NCI-H82 treated with DMSO at 0.1 percent for 48 hours (cell line): ENCODE results near the gene GREB1.
"Not testable (repeated sequence)": the region's sequence is repeated elsewhere in the genome, so short reads cannot be mapped to it uniquely, and the experiment has no call there.

Experiments
- DNase-seq: peaks from one replicate; lab custom pipeline; 2025; ENCODE audit not compliant: unreplicated experiment; lab: John Stamatoyannopoulos, UW

Gene GREB1

DNA sequence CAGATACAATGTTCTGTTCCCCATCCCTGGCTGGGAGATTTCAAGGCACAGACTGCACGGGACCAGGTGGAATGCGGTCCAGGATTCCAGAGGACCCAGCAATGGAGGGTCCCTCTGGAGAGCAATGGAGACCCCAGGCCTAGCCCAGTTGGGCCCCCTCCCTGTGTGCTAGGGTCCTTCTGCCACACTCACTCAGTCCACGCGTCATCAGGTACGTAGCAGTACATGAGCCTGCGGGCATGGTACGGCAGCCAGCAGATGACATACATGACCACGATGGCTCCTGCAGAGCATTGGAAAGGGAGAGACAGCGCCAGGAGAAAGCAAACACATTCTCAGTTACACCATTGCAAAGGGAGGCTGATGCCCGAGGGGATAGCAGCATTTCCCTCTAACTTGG, 126.0 kb downstream of the GREB1 start:
- DNase-seq: no peak

DNA sequence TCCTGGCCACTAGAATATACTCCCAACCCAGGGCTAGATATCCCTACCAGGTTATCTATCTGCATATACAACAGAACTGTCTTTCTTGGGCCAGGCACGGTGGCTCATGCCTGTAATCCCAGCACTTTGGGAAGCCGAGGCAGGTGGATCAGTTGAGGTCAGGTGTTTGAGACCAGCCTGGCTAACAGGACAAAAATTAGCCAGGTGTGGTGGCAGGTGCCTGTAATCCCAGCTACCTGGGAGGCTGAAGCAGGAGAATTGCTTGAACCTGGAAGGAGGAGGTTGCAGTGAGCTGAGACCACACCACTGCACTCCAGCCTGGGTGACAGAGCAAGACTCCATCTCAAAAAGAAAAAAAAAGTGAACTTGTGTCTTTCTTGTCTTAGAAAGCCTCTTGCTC, 126.6 kb downstream of the GREB1 start:
- not testable (repeated sequence) for DNase-seq

DNA sequence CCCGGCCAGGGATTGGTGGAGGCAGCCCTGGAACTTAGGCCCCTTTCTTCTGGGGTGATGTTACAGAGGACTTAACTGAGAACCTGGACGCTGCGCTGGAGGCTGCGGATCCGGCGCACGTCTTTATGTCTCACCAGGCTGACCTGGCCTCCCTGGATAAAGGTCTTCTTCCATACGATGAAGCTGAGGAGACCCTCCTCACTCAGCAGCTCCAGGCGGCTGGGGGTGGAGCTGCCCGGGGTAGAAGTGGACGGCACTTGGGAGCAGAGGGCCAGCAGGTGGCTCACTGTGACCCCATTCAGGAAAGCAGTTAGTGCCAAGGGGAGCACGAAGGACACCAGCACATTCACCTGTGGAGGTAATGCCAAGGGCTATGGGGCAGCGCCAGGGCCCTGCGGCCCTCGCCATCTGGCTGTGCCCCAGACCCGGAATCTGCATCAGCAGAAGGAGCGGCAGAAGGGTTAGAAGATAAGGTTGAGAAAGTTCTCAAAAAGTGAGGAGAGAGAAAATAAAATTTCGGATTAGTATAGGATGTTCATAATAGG, 128.1 kb downstream of the GREB1 start:
- DNase-seq: no peak

DNA sequence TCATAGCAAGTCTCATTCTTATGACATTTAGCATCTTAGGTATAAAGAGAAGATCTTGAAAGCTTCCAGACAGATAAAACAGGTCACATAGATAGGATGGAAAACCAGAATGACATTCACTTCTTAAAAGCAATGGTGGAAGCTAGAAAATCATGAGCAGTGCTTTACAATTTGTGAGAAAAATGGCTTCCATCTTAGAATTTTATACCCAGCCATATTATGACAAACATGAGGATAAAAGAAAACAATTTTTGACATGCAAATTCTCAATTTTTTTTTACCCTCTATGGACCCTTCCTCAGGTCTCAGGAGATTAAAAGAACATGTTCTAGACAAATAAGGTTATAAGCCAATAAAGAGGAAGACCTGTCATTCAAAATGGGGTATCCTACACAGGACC, 129.0 kb downstream of the GREB1 start:
- no peak for DNase-seq

DNA sequence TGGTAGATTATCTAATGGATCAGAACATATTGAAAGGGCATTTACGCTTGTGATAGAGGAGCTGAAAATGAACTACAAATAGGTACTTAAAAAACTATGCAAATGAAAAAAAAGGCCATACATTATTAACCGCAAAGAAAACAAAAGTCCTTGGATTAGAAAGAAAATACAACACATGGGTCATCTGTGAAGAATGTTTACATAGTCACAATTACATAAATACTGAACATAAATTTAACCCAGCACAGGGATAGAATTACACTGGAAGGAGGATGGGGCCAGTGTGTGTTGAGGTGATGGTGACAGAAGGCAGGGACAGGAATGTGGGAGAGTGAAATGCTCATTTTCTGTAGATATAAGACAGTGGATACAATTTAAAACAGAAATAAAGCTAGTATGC, 129.6 kb downstream of the GREB1 start:
- DNase-seq: no peak

DNA sequence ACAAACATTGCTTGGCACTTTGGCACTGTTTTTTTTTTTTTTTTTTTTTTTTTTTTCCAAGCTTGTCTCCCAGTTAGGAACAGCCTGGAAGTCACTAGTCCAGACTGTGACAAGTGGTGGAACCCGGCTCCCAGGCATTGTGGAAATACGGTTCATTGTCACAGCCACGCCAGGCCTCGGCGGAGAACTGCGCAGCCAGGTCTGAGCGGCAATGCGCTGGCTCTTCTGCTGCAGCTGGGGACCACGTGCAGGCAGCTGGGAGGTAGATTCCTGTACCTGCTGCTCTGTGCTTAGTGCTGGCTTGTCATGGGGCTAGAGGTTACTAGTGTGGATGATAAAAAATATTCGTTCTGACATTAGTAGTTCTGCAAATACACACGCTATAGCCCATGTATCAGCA, 131.2 kb downstream of the GREB1 start:
- DNase-seq: no peak

DNA sequence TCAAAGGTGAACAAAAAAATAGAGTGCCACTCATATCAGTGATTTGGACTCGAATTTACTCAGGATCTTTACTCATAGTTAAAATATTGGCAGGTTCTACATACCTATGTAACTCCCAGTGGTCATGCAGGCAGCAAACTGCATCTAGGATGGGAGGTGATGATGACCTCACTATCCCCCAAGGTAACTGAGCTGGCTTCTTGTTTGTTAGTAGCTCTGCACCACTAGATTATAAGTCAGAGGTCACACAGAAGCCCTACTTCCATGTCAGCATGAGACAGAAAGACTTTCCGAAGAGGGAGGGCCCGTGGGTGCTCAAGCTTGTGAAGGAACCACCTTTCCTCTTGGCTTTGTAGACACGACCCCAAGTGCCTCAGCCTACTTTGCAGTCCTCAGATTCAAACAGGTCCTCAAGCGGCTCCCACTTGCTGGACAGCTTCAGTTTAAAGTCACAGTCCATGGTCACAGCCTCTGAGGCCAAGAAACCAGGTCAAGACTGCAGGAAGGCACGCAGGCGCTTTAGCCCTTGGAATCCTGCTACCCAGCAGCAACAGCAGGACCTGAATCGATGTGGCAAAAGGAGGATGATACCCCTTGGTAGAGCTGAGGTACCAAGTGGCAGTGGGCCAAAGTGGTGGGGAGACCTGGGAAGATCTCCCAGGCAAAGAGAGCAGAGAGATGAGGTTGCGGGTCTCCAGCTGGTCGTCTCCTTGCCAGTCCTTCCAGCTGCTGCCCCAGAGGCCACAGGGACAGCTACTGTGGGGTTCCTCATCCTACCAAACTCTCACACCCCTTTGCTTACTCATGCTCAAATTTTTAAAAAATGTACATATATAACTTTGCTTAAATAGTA, 131.9 kb downstream of the GREB1 start:
- no peak for DNase-seq

DNA sequence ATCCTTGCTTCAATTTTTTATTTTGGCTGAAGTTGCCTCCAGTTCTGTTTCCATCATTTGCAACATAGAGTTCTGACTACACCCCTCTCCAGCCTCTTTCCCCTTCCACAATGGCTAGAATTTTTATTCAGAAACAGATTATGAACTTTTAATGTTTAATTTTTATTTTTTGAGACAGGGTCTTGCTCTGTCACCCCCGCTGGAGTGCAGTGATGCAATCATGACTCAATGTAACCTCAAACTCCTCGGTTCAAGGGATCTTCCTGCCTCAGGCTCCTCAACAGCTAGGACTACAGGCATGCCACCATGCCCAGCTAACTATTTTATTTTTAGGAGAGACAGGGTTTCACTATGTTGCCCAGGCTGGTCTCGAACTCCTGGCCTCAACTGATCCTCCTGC, 133.3 kb downstream of the GREB1 start:
- no peak for DNase-seq

DNA sequence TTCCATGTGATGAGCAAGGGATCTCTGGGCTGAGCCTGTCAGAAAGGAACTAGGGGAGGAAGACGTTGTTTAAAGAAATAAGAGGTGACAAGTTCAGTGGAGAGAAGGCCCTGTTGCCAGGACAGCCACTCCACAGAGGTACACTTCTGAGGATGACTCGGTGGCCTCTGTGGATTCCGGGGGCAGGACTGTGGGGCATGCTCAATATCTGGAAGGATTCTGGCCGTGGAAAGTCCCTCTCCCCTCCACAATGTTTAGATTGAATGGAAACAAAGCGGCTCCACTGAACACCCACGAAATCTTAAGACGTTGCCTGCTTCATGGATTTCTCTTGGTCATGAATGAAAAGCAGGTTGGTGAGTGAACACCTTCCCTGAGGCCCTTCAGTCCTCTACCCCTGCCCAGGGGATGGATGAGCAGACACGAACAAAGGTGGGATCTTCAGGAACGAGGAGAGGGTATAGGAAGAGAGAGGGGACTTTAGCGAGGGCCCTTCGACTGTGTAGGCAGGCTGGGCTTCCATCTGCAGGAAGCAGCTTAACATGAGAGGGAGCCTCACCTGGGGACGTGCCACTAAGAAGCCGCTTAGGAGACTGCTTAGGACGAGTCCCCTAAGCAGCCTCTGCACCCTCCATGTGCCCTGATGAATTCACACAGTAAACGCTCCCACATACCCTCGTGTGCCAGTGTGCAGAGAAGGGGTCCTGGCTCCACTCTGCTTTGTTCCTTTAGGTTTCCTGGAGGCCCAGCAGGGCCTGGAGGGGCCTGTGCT, 134.2 kb downstream of the GREB1 start:
- DNase-seq: no peak

DNA sequence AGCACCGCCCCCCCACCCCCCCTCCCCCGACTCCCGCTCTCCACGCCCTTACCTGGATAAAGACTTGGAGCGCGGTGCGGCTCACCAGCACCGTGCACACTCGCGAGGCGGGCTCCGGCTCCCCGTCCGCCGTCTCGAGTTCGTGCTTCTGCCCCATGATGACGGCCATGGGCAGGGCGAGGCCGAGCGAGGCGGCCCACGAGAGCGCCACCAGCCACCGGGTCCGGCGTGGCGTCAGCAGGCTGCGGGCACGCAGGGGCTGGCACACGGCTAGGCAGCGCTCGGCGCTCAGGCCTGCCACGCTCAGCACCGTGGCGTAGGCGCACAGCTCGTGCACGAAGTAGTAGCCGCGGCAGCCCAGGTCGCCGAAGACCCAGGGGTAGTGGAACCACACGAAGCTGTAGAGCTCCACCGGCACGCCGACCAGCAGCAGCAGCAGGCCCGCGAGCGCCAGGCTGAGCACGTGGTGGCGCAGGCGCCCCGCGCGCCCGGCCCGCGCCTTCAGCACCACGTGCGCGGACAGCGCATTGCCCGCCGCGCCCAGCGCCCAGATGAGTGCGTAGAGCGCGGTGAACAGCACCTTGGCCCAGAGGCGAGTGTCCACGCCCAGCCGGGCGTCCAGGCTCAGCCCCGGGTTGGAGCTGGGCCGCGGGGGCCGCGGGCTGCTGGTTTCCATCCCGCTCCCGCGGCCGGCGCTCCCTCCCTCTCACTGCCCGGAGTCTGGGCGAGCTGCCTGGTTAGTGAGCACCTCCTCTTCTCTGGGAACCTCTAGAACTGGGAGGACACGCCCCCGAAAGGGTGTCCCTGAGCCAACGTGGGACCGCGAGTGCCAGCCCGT, 135.8 kb downstream of the GREB1 start, which contains the start of gene NTSR2:
TSS of gene NTSR2 (minus strand) at position 742 of the 838 bp plus-strand sequence. CDS start at position 676, 66 bp downstream.
- no peak for DNase-seq

DNA sequence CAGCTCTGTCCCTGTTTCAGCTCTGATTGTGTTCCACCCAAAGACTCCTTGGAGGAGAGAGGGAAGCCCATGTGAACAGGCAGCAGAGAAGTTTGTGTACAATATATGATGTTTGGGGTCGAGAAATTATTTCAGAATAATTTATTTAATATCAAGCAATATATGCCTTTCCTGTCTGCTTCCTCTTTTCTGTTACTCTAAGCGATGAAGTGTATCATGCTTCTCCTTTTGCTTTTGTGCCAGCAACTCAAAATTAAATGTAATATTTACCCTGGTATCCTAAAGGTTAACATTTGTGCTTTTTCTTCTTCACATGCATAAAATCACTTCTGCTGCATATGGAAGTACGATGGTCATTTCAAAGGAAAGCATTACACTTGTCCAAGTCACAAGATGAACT, 138.6 kb downstream of the GREB1 start:
- no peak for DNase-seq

DNA sequence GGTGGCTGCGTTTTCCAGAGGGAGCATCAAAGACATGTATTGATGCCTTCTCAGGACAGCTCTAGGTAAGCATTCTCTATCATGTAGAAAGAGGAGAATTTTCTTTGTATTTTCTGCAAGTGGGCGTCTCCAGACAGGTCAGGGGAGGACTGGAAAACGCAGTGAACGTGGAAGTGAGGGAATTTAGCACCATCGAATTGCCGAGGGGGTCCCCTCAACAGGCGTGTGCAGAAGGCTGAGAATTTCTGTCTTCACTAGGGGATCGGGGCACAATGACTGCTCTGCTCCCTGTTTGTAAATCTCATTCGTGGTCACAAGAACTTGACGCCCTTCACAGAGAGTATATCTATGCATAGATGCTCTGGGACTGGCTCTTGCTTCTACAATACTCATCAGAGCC, 141.1 kb downstream of the GREB1 start:
- DNase-seq: no peak

DNA sequence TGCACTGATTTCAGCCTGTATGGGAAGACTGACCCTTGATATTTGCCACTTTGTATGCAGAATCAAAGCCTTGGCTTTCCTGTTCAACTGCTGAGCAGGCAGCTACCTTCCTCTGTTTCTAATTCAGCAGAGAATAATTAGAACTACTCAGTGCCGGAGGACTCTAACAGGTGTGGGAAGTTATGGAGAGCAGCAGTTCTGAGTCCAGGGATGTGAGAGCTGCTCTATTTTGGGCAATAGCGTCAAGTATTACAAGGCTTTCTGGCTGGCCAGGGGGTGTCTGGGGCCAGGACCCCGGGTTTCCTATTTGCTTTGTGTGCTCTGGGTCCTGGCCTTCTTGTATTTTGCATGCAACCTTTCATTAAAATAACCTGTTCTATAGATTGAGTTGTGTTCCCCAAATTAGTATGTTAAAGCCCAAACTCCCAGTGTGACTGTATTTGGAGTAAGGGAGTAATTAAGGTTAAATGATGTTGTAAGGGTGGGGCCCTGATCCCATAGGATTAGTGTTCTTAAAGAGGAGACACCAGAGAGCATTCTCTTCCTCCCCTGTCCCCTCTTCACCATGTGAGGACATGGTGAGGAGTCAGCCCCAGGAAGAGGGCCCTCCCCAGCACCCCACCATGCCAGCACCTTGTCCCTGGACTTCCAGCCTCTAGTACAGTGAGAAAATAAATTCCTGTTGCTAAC, 141.7 kb downstream of the GREB1 start:
- DNase-seq: no peak

DNA sequence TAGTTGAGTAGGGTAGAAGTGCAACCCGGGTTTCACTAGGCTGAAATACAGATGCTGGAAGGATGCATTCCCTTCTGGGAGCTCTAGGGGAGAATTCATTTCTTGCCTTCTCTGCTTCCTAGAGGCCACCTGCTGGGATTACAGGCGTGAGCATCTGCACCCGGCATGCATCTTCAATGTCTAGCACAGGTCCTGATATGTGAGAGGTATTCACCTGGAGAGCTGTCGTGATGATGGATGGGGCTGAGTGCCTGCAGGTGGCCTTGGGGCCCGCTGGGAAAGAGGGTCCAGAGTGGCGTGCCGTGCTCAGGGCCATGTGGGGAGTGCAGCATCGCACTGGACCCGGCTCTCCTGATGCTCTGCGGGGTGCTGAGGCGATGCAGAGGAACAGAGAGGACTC, 142.8 kb downstream of the GREB1 start:
- DNase-seq: no peak

DNA sequence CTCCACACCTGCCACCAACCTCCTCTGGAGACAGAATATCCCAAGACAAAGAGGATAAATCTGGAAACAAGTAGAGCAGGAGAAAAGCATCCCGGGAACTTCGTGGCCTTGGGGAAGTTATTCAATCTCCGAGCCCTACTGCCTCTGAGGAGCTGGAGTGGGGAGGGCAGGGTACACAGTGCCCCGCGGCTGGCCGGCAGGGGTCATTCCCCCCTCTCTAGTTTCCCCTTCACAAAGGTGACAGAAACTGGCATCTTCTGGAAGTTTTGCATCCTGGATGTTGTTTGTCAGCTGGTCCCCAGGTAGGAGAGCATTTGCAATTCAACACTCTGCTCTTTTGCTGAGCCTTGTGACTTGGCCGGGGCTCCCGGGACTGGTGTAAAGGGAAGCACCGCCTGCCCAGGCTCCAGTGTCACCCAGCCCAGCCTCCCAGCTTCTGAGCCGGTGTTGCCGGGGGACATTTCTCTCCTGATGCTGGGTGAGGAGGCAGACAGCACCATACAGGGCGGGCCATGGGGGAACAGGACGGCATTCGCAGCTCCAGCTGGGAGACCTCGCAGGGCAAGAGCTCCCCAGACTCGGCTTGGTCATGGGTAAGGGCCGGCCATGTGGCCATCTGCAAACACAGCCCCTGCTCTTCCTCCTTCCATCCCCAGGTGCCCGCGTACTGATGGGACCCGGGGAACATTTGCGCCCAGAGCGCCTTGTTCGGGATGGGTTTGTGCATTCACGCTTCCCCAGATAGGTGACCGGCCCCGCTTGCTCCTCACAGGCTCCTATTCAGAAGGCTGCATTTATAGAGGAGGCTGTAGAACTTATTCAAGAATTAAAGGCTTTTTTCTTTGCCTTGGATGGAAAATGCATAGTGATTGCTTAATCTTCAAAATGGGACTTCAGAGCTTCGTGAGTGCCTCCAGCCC, 143.6 kb downstream of the GREB1 start:
- DNase-seq: no peak

DNA sequence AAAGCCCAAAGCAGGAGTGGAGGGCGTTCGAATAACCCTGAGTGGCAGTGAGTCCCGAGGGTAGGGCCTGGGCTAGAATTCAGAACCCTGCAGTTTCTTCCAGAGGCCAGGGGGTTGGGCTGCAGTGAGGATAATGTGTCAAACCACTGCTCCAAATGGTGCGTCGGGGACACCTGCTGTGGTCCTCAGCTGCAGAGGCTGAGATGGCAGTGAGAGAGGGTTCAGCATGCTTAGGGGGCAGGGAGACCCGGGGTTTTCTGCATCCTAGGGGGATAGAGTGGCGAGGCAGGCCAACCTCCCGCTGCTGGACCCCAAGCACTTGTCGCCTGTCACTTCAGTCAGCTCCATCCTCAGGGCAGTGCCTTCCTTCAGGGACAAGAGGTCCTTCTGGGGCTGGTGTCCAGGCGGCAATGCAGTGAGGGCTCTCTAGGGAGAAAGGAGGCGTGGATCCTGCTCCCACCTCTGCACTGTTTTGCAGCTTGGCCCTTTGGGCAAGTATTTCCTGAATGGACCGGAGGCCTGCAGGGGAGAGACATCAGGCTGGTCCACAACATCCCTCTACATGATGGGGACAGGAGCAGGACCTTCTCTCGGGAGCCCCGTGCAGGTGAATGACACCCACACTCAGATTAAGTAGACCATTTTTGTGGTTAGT, 144.6 kb downstream of the GREB1 start:
- DNase-seq: no peak

DNA sequence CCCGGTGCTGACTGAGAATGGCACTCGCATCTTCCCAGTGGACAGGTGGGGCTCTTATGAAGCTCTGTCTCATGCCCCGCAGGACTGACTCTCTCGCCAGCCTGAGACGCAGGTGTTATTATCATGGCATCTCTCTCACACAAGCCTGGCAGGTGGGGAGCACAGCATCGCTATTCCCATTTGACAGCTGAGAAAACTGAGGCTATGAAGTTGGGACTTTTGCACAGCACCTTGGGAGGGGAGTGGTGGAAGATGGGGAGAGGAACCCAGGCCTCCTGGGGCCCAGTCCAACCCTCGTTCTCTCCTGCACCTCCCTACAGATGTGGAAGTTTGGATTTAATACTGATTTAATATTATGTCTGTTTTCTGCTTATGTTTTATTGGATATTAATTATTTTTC, 145.2 kb downstream of the GREB1 start:
- no peak for DNase-seq

DNA sequence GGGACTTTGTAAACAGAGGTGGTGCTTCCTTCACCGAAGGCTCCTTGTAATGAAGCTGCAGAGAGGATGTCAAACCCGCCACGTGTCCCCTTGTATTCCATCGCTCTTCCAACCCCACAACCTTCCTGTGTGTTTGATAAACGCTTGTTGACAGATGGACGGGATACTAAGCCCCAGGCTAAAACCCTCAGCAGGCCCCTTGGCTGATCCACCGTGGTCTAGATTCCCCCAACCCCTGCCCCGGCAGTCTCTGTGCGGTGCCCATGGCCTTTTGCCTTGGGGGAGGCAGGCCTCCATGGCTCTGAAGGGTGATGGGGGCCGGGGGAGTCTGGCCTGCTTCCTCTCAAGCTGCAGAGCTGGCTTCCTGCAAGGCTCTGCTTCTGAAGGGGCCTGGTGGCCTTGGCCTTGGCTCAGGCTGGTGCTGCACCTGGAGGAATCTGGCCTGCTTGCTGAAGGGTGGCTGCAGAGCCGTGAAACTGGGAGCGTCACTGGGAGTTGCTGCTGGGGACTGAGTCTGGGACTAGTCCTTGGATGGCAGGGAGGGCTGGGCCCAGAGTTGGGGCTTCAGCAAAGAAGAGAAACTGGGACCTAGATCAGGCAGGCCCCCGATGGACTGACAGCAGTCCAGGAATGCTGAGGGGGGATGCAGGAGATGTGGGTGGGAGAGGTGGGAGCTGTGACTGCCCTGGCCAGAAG, 145.8 kb downstream of the GREB1 start:
- DNase-seq: peak; percentile 63
